Glutamatergic neuron (in vitro differentiated cells): ENCODE measurements around the gene KRTAP10-9. TPM values are rescaled to one million over a fixed set of nuclear protein-coding genes. Genes with fewer than 3 reads are reported as not detected.
"Not testable (repeated sequence)": the region's sequence is repeated elsewhere in the genome, so short reads cannot be mapped to it uniquely, and the experiment has no call there.

Experiments used
- DNase-seq: peaks from one replicate; pipeline ENCODE4 v3.0.0; 2022
- H3K27ac Mint-ChIP-seq: one replicate; pipeline ENCODE4 v1.8.0; 2020; ENCODE audit warnings: mild to moderate bottlenecking, mixed read lengths, inconsistent platforms; ENCODE audit not compliant: unreplicated experiment
- H3K27me3 Mint-ChIP-seq: one replicate; pipeline ENCODE4 v1.8.0; 2020; ENCODE audit warnings: mild to moderate bottlenecking, moderate library complexity, mixed read lengths, inconsistent platforms; ENCODE audit not compliant: unreplicated experiment
- H3K36me3 Mint-ChIP-seq: one replicate; pipeline ENCODE4 v1.8.0; 2020; ENCODE audit warnings: mild to moderate bottlenecking, mixed read lengths, inconsistent platforms; ENCODE audit not compliant: unreplicated experiment
- H3K4me1 Mint-ChIP-seq: one replicate; pipeline ENCODE4 v1.8.0; 2020; ENCODE audit warnings: mild to moderate bottlenecking, low read depth, mixed read lengths, inconsistent platforms; ENCODE audit not compliant: unreplicated experiment
- H3K4me3 Mint-ChIP-seq: one replicate; pipeline ENCODE4 v1.8.0; 2020; ENCODE audit warnings: mild to moderate bottlenecking, mixed read lengths, inconsistent platforms; ENCODE audit not compliant: unreplicated experiment
- H3K9me3 Mint-ChIP-seq: one replicate; pipeline ENCODE4 v1.8.0; 2020; ENCODE audit warnings: mild to moderate bottlenecking, moderate library complexity, mixed read lengths, inconsistent platforms; ENCODE audit not compliant: unreplicated experiment
- long read RNA-seq: library from polyadenylated mRNA; unstranded; transcript quantifications from one replicate; pipeline ENCODE4 v2.0.0, GENCODE V29; 2020; ENCODE audit not compliant: unreplicated experiment
- total RNA-seq: library from RNA; stranded (reverse); fragmentation: NEBNext Ultra II Directional; extraction: Animal tissue kit (Norgen Biotek cat#: 25700); gene quantifications from one replicate; pipeline ENCODE4 v1.2.1, GENCODE V29; 2021; ENCODE audit not compliant: unreplicated experiment
- TF ChIP-seq, protein P1 (sequence below): fragments of 200-600 bp; sonication (generic); IDR thresholded peaks from one replicate; pipeline ENCODE4 v1.5.0; 2021; ENCODE audit not compliant: partially characterized antibody, unreplicated experiment

The KRTAP10-9 gene, protein sequence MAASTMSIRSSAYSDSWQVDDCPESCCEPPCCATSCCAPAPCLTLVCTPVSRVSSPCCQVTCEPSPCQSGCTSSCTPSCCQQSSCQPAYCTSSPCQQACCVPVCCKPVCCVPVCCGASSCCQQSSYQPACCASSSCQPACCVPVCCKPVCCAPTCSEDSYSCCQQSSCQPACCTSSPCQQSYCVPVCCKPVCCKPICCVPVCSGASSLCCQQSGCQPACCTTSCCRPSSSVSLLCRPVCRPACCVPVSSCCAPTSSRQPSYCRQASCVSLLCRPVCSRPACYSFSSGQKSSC
- not detected for total RNA-seq
- long read RNA-seq: 0 reads

DNA sequence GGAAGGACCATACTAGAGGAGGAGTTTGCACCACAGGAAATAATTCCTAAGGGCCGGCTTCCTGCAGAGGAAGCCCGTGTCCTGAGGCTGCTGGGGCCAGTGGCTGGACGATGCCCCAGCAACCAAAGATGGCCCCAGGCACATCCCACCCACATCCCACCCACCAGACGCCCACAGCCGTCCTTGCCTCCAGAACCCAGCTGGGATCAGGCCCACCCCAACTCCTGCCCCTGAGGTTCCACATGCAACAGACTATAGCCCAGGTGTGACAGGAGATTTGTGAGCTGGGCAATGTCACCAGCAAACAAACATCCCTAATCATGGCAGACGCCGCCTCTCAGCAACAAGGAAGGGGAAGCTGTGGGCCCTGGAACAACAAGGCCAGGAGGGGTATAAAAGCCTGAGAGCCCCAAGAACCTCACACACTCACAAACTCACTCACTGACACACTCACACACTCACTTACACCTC is at the start of gene KRTAP10-9:
TSS of gene KRTAP10-9 (plus strand) at position 421 of the 471 bp plus-strand sequence. CDS start 79 bp downstream, outside the sequence.
- H3K4me3 Mint-ChIP-seq: no peak within 1 kb of the TSS
- peak within 1 kb of the TSS; percentile 22 for H3K27ac Mint-ChIP-seq
- H3K27me3 Mint-ChIP-seq: peaks cover 3% of the 10 kb centered on the region
- H3K36me3 Mint-ChIP-seq: peaks cover 50% of the 10 kb centered on the region
- TF ChIP-seq, protein P1, sequence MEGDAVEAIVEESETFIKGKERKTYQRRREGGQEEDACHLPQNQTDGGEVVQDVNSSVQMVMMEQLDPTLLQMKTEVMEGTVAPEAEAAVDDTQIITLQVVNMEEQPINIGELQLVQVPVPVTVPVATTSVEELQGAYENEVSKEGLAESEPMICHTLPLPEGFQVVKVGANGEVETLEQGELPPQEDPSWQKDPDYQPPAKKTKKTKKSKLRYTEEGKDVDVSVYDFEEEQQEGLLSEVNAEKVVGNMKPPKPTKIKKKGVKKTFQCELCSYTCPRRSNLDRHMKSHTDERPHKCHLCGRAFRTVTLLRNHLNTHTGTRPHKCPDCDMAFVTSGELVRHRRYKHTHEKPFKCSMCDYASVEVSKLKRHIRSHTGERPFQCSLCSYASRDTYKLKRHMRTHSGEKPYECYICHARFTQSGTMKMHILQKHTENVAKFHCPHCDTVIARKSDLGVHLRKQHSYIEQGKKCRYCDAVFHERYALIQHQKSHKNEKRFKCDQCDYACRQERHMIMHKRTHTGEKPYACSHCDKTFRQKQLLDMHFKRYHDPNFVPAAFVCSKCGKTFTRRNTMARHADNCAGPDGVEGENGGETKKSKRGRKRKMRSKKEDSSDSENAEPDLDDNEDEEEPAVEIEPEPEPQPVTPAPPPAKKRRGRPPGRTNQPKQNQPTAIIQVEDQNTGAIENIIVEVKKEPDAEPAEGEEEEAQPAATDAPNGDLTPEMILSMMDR: no peak
- peaks cover 15% of the 10 kb centered on the region for H3K9me3 Mint-ChIP-seq
- H3K4me1 Mint-ChIP-seq: peaks cover 2% of the 10 kb centered on the region
- DNase-seq: no peak

- no peak for DNase-seq
- H3K27me3 Mint-ChIP-seq: peaks cover 3% of the 10 kb centered on the region
Measured at GRCh38 chr21:44578371-44579055, 48.4 kb upstream of the KRTAP10-9 start.

GRCh38 chr21:44579056-44579832 is 47.6 kb upstream of the KRTAP10-9 start:
- no peak for DNase-seq
- H3K4me3 Mint-ChIP-seq: no peak overlapping the region
- peaks cover 3% of the 10 kb centered on the region for H3K27me3 Mint-ChIP-seq
- no peaks in the 10 kb centered on the region for H3K4me1 Mint-ChIP-seq
- no peak overlapping the region for H3K27ac Mint-ChIP-seq
- H3K36me3 Mint-ChIP-seq: peaks cover 42% of the 10 kb centered on the region
- TF ChIP-seq, protein P1: no peak
- peaks cover 22% of the 10 kb centered on the region for H3K9me3 Mint-ChIP-seq

More at GRCh38 chr21:44578371-44579055, 48.4 kb upstream of the KRTAP10-9 start:
- Mint-ChIP-seq H3K27ac (no peak overlapping the region), H3K36me3 (peaks cover 42% of the 10 kb centered on the region), H3K9me3 (peaks cover 22% of the 10 kb centered on the region), H3K4me3 (no peak overlapping the region), H3K4me1 (no peaks in the 10 kb centered on the region)
- TF ChIP-seq, protein P1: no peak

- H3K36me3 Mint-ChIP-seq: peaks cover 42% of the 10 kb centered on the region
- DNase-seq: no peak
Measured at GRCh38 chr21:44579833-44580144, 47.1 kb upstream of the KRTAP10-9 start.

GRCh38 chr21:44580231-44580821 is 46.6 kb upstream of the KRTAP10-9 start, which contains the start of gene KRTAP10-5:
KRTAP10-5 (minus strand) TSS chr21:44580604; CDS start chr21:44580578, 26 bp downstream.
- Mint-ChIP-seq H3K27ac (peak within 1 kb of the TSS; percentile 50), H3K9me3 (peaks cover 20% of the 10 kb centered on the region), H3K36me3 (peaks cover 41% of the 10 kb centered on the region)
- H3K4me3 Mint-ChIP-seq, DNase-seq, H3K27me3 Mint-ChIP-seq, H3K4me1 Mint-ChIP-seq: not testable (repeated sequence)

More at GRCh38 chr21:44579833-44580144, 47.1 kb upstream of the KRTAP10-9 start:
- TF ChIP-seq, protein P1: no peak
- Mint-ChIP-seq H3K4me3 (no peak overlapping the region), H3K27me3 (peaks cover 1% of the 10 kb centered on the region), H3K4me1 (no peaks in the 10 kb centered on the region), H3K27ac (peak overlapping the region; percentile 50), H3K9me3 (peaks cover 19% of the 10 kb centered on the region)
